ENCODE measurements around the gene HLF. TPM values are rescaled to one million over a fixed set of nuclear protein-coding genes. Genes with fewer than 3 reads are reported as not detected.

HLF gene
- total and polyA plus RNA-seq, 2 experiments from 2014 or later, result 0.28 TPM; not detected in 1

GRCh38 chr17:55314784-55315491 lies 50.2 kb downstream of the HLF start:
- peaks cover 2% of the 10 kb centered on the region for H3K27me3 Mint-ChIP-seq (ENCODE audit: insufficient read depth, low read depth, poor library complexity)
- no peak overlapping the region for H3K27ac Mint-ChIP-seq
- no peaks in the 10 kb centered on the region for H3K4me1 Mint-ChIP-seq
- Histone ChIP-seq H3K4me2 (no peak overlapping the region), H3K27ac (ENCODE audit: low read depth) (no peak overlapping the region), H3K4me1 (ENCODE audit: insufficient read depth) (no peaks in the 10 kb centered on the region), H3K4me3 (no peak overlapping the region), H2AFZ (no peak overlapping the region), H3K79me2 (replicated peaks; ENCODE audit: insufficient read depth) (no peaks in the 10 kb centered on the region), H3K36me3 (ENCODE audit: insufficient read depth) (no peaks in the 10 kb centered on the region), H3F3A (replicated peaks; ENCODE audit: low read depth) (no peaks in the 10 kb centered on the region), H4K20me1 (replicated peaks; ENCODE audit: insufficient read depth) (no peaks in the 10 kb centered on the region), H3K9me2 (ENCODE audit: insufficient read depth) (no peaks in the 10 kb centered on the region; the same call in 1 of the 2 replicates), H3K27me3 (ENCODE audit: insufficient read depth) (no peaks in the 10 kb centered on the region)
- ATAC-seq (no peak), DNase-seq (ENCODE audit: low spot score) (no peak)
- no peaks in the 10 kb centered on the region for H3K9me3 Mint-ChIP-seq
- TF ChIP-seq CREB1 (CRISPR knock-in tag; IDR thresholded peaks at IDR 0.05; ENCODE audit: low read depth) (no peak), ETS1 (IDR thresholded peaks at IDR 0.05) (no peak), NANOG (IDR thresholded peaks at IDR 0.05; ENCODE audit: borderline replicate concordance) (no peak), ZNF331 (CRISPR knock-in tag; IDR thresholded peaks at IDR 0.05; ENCODE audit: low read depth) (no peak), JUNB (IDR thresholded peaks at IDR 0.05; ENCODE audit: unreplicated experiment) (no peak), EZH2 (IDR thresholded peaks at IDR 0.05; ENCODE audit: low read depth, unreplicated experiment) (no peak), POLR2AphosphoS5 (IDR thresholded peaks at IDR 0.05; ENCODE audit: low read depth) (no peak), REST (IDR thresholded peaks at IDR 0.05; ENCODE audit: unreplicated experiment) (no peak), EZH2phosphoT487 (IDR thresholded peaks at IDR 0.05; ENCODE audit: unreplicated experiment) (no peak), ZNF114 (CRISPR knock-in tag; IDR thresholded peaks at IDR 0.05) (no peak), STAT1 (IDR thresholded peaks at IDR 0.05; ENCODE audit: unreplicated experiment) (no peak)
- TF ChIP-seq, protein P1, sequence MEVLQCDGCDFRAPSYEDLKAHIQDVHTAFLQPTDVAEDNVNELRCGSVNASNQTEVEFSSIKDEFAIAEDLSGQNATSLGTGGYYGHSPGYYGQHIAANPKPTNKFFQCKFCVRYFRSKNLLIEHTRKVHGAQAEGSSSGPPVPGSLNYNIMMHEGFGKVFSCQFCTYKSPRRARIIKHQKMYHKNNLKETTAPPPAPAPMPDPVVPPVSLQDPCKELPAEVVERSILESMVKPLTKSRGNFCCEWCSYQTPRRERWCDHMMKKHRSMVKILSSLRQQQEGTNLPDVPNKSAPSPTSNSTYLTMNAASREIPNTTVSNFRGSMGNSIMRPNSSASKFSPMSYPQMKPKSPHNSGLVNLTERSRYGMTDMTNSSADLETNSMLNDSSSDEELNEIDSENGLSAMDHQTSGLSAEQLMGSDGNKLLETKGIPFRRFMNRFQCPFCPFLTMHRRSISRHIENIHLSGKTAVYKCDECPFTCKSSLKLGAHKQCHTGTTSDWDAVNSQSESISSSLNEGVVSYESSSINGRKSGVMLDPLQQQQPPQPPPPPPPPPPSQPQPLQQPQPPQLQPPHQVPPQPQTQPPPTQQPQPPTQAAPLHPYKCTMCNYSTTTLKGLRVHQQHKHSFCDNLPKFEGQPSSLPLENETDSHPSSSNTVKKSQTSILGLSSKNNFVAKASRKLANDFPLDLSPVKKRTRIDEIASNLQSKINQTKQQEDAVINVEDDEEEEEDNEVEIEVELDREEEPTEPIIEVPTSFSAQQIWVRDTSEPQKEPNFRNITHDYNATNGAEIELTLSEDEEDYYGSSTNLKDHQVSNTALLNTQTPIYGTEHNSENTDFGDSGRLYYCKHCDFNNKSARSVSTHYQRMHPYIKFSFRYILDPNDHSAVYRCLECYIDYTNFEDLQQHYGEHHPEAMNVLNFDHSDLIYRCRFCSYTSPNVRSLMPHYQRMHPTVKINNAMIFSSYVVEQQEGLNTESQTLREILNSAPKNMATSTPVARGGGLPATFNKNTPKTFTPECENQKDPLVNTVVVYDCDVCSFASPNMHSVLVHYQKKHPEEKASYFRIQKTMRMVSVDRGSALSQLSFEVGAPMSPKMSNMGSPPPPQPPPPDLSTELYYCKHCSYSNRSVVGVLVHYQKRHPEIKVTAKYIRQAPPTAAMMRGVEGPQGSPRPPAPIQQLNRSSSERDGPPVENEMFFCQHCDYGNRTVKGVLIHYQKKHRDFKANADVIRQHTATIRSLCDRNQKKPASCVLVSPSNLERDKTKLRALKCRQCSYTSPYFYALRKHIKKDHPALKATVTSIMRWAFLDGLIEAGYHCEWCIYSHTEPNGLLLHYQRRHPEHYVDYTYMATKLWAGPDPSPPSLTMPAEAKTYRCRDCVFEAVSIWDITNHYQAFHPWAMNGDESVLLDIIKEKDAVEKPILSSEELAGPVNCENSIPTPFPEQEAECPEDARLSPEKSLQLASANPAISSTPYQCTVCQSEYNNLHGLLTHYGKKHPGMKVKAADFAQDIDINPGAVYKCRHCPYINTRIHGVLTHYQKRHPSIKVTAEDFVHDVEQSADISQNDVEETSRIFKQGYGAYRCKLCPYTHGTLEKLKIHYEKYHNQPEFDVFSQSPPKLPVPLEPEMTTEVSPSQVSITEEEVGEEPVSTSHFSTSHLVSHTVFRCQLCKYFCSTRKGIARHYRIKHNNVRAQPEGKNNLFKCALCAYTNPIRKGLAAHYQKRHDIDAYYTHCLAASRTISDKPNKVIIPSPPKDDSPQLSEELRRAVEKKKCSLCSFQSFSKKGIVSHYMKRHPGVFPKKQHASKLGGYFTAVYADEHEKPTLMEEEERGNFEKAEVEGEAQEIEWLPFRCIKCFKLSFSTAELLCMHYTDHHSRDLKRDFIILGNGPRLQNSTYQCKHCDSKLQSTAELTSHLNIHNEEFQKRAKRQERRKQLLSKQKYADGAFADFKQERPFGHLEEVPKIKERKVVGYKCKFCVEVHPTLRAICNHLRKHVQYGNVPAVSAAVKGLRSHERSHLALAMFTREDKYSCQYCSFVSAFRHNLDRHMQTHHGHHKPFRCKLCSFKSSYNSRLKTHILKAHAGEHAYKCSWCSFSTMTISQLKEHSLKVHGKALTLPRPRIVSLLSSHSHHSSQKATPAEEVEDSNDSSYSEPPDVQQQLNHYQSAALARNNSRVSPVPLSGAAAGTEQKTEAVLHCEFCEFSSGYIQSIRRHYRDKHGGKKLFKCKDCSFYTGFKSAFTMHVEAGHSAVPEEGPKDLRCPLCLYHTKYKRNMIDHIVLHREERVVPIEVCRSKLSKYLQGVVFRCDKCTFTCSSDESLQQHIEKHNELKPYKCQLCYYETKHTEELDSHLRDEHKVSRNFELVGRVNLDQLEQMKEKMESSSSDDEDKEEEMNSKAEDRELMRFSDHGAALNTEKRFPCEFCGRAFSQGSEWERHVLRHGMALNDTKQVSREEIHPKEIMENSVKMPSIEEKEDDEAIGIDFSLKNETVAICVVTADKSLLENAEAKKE (CRISPR knock-in tag; IDR thresholded peaks at IDR 0.05), result no peak
- TF ChIP-seq, protein P2, sequence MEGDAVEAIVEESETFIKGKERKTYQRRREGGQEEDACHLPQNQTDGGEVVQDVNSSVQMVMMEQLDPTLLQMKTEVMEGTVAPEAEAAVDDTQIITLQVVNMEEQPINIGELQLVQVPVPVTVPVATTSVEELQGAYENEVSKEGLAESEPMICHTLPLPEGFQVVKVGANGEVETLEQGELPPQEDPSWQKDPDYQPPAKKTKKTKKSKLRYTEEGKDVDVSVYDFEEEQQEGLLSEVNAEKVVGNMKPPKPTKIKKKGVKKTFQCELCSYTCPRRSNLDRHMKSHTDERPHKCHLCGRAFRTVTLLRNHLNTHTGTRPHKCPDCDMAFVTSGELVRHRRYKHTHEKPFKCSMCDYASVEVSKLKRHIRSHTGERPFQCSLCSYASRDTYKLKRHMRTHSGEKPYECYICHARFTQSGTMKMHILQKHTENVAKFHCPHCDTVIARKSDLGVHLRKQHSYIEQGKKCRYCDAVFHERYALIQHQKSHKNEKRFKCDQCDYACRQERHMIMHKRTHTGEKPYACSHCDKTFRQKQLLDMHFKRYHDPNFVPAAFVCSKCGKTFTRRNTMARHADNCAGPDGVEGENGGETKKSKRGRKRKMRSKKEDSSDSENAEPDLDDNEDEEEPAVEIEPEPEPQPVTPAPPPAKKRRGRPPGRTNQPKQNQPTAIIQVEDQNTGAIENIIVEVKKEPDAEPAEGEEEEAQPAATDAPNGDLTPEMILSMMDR (conservative IDR thresholded peaks at IDR 0.05; ENCODE audit: low read depth in 2 of 2), result no peak
- no peak overlapping the region for H3K4me3 Mint-ChIP-seq
- no peaks in the 10 kb centered on the region for H3K36me3 Mint-ChIP-seq (ENCODE audit: low read depth)

Data from GM23338 (cell line).